Parathyroid adenoma (tissue), 2 donors: ENCODE data around the gene TAB3.

Source experiments
- H2AFZ ChIP-seq: fragments of 300-600 bp; sonication (generic); one replicate; pipeline ENCODE4 v1.7.0; 2017; ENCODE audit warnings: antibody characterized with exemption, mild to moderate bottlenecking
- H3K27ac ChIP-seq: fragments of 300-600 bp; sonication (generic); one replicate; pipeline ENCODE4 v1.7.0; 2017
- H3K27me3 ChIP-seq: fragments of 300-600 bp; sonication (generic); one replicate; pipeline ENCODE4 v1.7.0; 2017; ENCODE audit warnings: low read length; ENCODE audit not compliant: control insufficient read depth, insufficient read depth
- H3K36me3 ChIP-seq: fragments of 300-600 bp; sonication (generic); one replicate; pipeline ENCODE4 v1.7.0; 2017; ENCODE audit warnings: low read length; ENCODE audit not compliant: control insufficient read depth, insufficient read depth
- H3K4me1 ChIP-seq: fragments of 300-600 bp; sonication (generic); one replicate; pipeline ENCODE4 v1.7.0; 2017; ENCODE audit warnings: control low read depth
- H3K4me2 ChIP-seq: fragments of 300-600 bp; sonication (generic); one replicate; pipeline ENCODE4 v1.7.0; 2017; ENCODE audit warnings: low read length
- H3K4me3 ChIP-seq: fragments of 300-600 bp; sonication (generic); one replicate; pipeline ENCODE4 v1.7.0; 2017; ENCODE audit warnings: low read depth, low read length
- H3K79me2 ChIP-seq: fragments of 300-600 bp; sonication (generic); one replicate; pipeline ENCODE4 v1.7.0; 2017; ENCODE audit warnings: control low read depth
- H3K9ac ChIP-seq: fragments of 300-600 bp; sonication (generic); one replicate; pipeline ENCODE4 v1.7.0; 2017; ENCODE audit warnings: mild to moderate bottlenecking
- H3K9me3 ChIP-seq: fragments of 300-600 bp; sonication (generic); one replicate; pipeline ENCODE4 v1.7.0; 2017; ENCODE audit warnings: low read length; ENCODE audit not compliant: control insufficient read depth
- CTCF ChIP-seq: fragments of 300-600 bp; sonication (generic); IDR thresholded peaks from one replicate; pipeline ENCODE4 v1.7.0; 2017; ENCODE audit warnings: antibody characterized with exemption, mild to moderate bottlenecking
- donor health status: primary hyperparathyroidism.

Gene TAB3

GRCh38 chrX:30900227-30900626 is 11.2 kb upstream of the TAB3 start:
- Histone ChIP-seq H3K36me3 (no peaks in the 10 kb centered on the region), H3K27me3 (no peaks in the 10 kb centered on the region), H3K4me1 (peaks cover 2% of the 10 kb centered on the region), H3K4me2 (no peak overlapping the region), H3K4me3 (no peak overlapping the region), H3K9ac (no peak overlapping the region), H3K27ac (no peak overlapping the region), H2AFZ (no peak overlapping the region), H3K79me2 (no peaks in the 10 kb centered on the region), H3K9me3 (no peaks in the 10 kb centered on the region)
- no peak for TF ChIP-seq CTCF

- H3K79me2 ChIP-seq, result no peaks in the 10 kb centered on the region
- no peak overlapping the region for H3K4me2 ChIP-seq
- H3K9ac ChIP-seq, result no peak overlapping the region
- H3K9me3 ChIP-seq, result no peaks in the 10 kb centered on the region
- no peak for TF ChIP-seq CTCF
- no peaks in the 10 kb centered on the region for H3K4me1 ChIP-seq
- no peak overlapping the region for H3K4me3 ChIP-seq
- no peaks in the 10 kb centered on the region for H3K36me3 ChIP-seq
- no peak overlapping the region for H3K27ac ChIP-seq
- no peak overlapping the region for H2AFZ ChIP-seq
- H3K27me3 ChIP-seq, result no peaks in the 10 kb centered on the region
Observed at GRCh38 chrX:30898886-30899285, 9.8 kb upstream of the TAB3 start.

GRCh38 chrX:30895370-30895769 is 6.3 kb upstream of the TAB3 start:
- H3K36me3 ChIP-seq, result no peaks in the 10 kb centered on the region
- TF ChIP-seq CTCF, result no peak
- H3K4me1 ChIP-seq, result no peaks in the 10 kb centered on the region
- no peak overlapping the region for H2AFZ ChIP-seq
- H3K79me2 ChIP-seq, result no peaks in the 10 kb centered on the region
- no peak overlapping the region for H3K4me2 ChIP-seq
- H3K4me3 ChIP-seq, result no peak overlapping the region
- H3K27me3 ChIP-seq, result no peaks in the 10 kb centered on the region
- H3K9me3 ChIP-seq, result no peaks in the 10 kb centered on the region
- H3K27ac ChIP-seq, result no peak overlapping the region
- no peak overlapping the region for H3K9ac ChIP-seq

- no peak overlapping the region for H3K4me3 ChIP-seq
- H3K9ac ChIP-seq, result no peak overlapping the region
- H3K4me1 ChIP-seq, result no peaks in the 10 kb centered on the region
- H3K36me3 ChIP-seq, result no peaks in the 10 kb centered on the region
- H3K27me3 ChIP-seq, result no peaks in the 10 kb centered on the region
- TF ChIP-seq CTCF, result no peak
- no peaks in the 10 kb centered on the region for H3K79me2 ChIP-seq
- H2AFZ ChIP-seq, result no peak overlapping the region
- H3K9me3 ChIP-seq, result no peaks in the 10 kb centered on the region
- H3K27ac ChIP-seq, result no peak overlapping the region
- no peak overlapping the region for H3K4me2 ChIP-seq
Observed at GRCh38 chrX:30893206-30893605, 4.2 kb upstream of the TAB3 start.

GRCh38 chrX:30892591-30892990 is 3.5 kb upstream of the TAB3 start:
- Histone ChIP-seq H3K9ac (no peak overlapping the region), H3K4me1 (no peaks in the 10 kb centered on the region), H3K79me2 (peaks cover under 1% of the 10 kb centered on the region), H3K36me3 (no peaks in the 10 kb centered on the region), H3K27me3 (no peaks in the 10 kb centered on the region), H2AFZ (no peak overlapping the region), H3K4me2 (no peak overlapping the region), H3K27ac (no peak overlapping the region), H3K9me3 (no peaks in the 10 kb centered on the region), H3K4me3 (no peak overlapping the region)
- TF ChIP-seq CTCF, result no peak
